Testis (tissue), 3 donors: ENCODE results near the gene E2F1. TPM values are rescaled to one million over a fixed set of nuclear protein-coding genes. Genes with fewer than 3 reads are reported as not detected.

Experiments
- DNase-seq: peaks from one replicate; pipeline ENCODE4 v3.0.0-alpha.2; 2019
- H3K27ac ChIP-seq, 2 donors: fragments of 200-600 bp; sonication (generic); one replicate each; pipeline ENCODE4 v1.5.1; 2019
- H3K27me3 ChIP-seq: fragments of 200-600 bp; sonication (generic); one replicate; pipeline ENCODE4 v1.5.1; 2019
- H3K36me3 ChIP-seq: fragments of 200-600 bp; sonication (generic); one replicate; pipeline ENCODE4 v1.5.1; 2017; ENCODE audit warnings: low read depth; ENCODE audit errors: missing control alignments
- H3K4me1 ChIP-seq: fragments of 200-600 bp; sonication (generic); one replicate; pipeline ENCODE4 v1.5.1; 2019
- H3K4me3 ChIP-seq, 2 donors: fragments of 200-600 bp; sonication (generic); one replicate each; pipeline ENCODE4 v1.5.1; 2017 to 2019
- H3K9me3 ChIP-seq: fragments of 200-600 bp; sonication (generic); one replicate; pipeline ENCODE4 v1.5.1; 2017
- POLR2A ChIP-seq: fragments of 450-650 bp; IDR thresholded peaks from one replicate; pipeline ENCODE4 v1.6.1; 2017; ENCODE audit warnings: antibody characterized with exemption, mild to moderate bottlenecking, moderate library complexity
- WGBS, 2 donors: methylation state at CpG; one replicate each; pipeline ENCODE4 v1.1.5; 2018; 5-methylcytosine and 5-hydroxymethylcytosine counted together
- intact Hi-C: fragments of 100-400 bp; cut with DNase I; formaldehyde crosslinking; loops from one replicate; pipeline ENCODE4 v1.15.1; 2023; ENCODE audit warnings: low total_unique reads
- polyA plus RNA-seq: library from polyadenylated mRNA; stranded (reverse); fragments of 350-450 nt; fragmentation: Illumina TruSeq; extraction: RNeasy Lipid Tissue Mini Kit (QIAGEN cat#74804); gene quantifications from one replicate; pipeline ENCODE4 v1.2.3, GENCODE V29; 2014; ENCODE audit warnings: low read depth, low replicate concordance; ENCODE audit not compliant: insufficient read depth
- total RNA-seq, 2 donors: library from RNA; depleted of rRNA; stranded (reverse); fragments of >200 nt; gene quantifications; one replicate each; pipeline ENCODE4 v1.2.3, GENCODE V29; 2016
- TF ChIP-seq, protein P1 (sequence below), 3 experiments: fragments of 450-650 bp in 2 of 3; fragments of 200-600 bp in 1 of 3; sonication (generic) in 1 of 3; IDR thresholded peaks; one replicate each; pipeline ENCODE4 v1.5.1; 2016 to 2019; ENCODE audit warnings: antibody characterized with exemption in 3 of 3, mild to moderate bottlenecking in 2 of 3, moderate library complexity in 1 of 3

Gene E2F1
- total and polyA plus RNA-seq, 3 donors from 2014 or later = 16.9 to 22.8 (median 19.9) TPM

DNA sequence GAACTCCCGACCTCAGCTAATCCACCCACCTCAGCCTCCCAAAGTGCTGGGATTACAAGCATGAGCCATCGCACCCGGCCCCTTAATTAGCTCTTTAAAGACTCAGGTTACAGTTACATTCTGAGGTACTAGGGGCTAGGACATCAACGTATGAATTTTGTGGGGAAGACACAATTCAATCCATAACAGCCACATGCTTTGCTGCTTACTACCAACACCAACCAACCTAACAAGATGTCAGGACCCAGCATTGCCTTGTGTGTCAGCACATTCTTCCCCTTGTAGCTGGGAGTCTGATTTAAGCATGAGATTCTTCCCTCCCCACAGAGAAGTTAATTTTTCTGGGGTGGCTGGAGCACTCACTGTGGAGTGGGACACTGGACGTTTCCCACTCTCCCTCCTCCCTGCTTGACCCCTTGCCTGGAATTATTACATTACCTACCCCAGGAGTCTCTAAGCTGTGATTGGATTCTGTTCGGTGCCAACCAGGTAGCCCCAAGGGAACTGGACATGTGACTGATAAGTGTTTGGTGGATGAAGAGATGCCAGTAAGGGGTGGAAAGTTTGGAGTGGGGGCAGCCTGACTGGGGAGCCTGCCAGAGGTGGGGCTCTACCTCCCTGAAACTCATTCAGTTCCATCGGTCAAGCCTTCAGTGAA, 39.6 kb upstream of the E2F1 start:
- Histone ChIP-seq H3K4me1 (no peaks in the 10 kb centered on the region), H3K4me3 (no peak overlapping the region), H3K27me3 (no peaks in the 10 kb centered on the region), H3K27ac (no peak overlapping the region), H3K36me3 (no peaks in the 10 kb centered on the region), H3K9me3 (no peaks in the 10 kb centered on the region)
- intact Hi-C loops = no loop called here
- WGBS, 2 donors = 71 to 77% methylated on average over 7 of the region's 7 CpGs
- DNase-seq = no peak
- TF ChIP-seq, protein P1, sequence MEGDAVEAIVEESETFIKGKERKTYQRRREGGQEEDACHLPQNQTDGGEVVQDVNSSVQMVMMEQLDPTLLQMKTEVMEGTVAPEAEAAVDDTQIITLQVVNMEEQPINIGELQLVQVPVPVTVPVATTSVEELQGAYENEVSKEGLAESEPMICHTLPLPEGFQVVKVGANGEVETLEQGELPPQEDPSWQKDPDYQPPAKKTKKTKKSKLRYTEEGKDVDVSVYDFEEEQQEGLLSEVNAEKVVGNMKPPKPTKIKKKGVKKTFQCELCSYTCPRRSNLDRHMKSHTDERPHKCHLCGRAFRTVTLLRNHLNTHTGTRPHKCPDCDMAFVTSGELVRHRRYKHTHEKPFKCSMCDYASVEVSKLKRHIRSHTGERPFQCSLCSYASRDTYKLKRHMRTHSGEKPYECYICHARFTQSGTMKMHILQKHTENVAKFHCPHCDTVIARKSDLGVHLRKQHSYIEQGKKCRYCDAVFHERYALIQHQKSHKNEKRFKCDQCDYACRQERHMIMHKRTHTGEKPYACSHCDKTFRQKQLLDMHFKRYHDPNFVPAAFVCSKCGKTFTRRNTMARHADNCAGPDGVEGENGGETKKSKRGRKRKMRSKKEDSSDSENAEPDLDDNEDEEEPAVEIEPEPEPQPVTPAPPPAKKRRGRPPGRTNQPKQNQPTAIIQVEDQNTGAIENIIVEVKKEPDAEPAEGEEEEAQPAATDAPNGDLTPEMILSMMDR (IDR thresholded peaks at IDR 0.05) = no peak
- TF ChIP-seq POLR2A = no peak

GRCh38 chr20:33724439-33725094, 38.4 kb upstream of the E2F1 start:
- DNase-seq = no peak
- WGBS, 2 donors = 86 to 92% methylated on average over 14 of the region's 14 CpGs

GRCh38 chr20:33721391-33722140, 35.4 kb upstream of the E2F1 start:
- intact Hi-C loops = no loop called here
- no peaks in the 10 kb centered on the region for H3K36me3 ChIP-seq
- no peaks in the 10 kb centered on the region for H3K27me3 ChIP-seq
- H3K4me1 ChIP-seq = peaks cover 8% of the 10 kb centered on the region
- no peak overlapping the region for H3K27ac ChIP-seq
- TF ChIP-seq, protein P1 (IDR thresholded peaks at IDR 0.05) = no peak
- no peak for TF ChIP-seq POLR2A
- no peaks in the 10 kb centered on the region for H3K9me3 ChIP-seq
- WGBS, 2 donors = 89 to 92% methylated on average over 11 of the region's 11 CpGs
- no peak overlapping the region for H3K4me3 ChIP-seq
- DNase-seq = no peak

More at GRCh38 chr20:33724439-33725094, 38.4 kb upstream of the E2F1 start:
- H3K4me1 ChIP-seq = peaks cover 2% of the 10 kb centered on the region
- H3K27me3 ChIP-seq = no peaks in the 10 kb centered on the region
- H3K36me3 ChIP-seq = no peaks in the 10 kb centered on the region
- H3K4me3 ChIP-seq = no peak overlapping the region
- H3K9me3 ChIP-seq = no peaks in the 10 kb centered on the region
- no peak overlapping the region for H3K27ac ChIP-seq
- TF ChIP-seq, protein P1 (IDR thresholded peaks at IDR 0.05) = no peak
- no peak for TF ChIP-seq POLR2A
- intact Hi-C loops = no loop called here

DNA sequence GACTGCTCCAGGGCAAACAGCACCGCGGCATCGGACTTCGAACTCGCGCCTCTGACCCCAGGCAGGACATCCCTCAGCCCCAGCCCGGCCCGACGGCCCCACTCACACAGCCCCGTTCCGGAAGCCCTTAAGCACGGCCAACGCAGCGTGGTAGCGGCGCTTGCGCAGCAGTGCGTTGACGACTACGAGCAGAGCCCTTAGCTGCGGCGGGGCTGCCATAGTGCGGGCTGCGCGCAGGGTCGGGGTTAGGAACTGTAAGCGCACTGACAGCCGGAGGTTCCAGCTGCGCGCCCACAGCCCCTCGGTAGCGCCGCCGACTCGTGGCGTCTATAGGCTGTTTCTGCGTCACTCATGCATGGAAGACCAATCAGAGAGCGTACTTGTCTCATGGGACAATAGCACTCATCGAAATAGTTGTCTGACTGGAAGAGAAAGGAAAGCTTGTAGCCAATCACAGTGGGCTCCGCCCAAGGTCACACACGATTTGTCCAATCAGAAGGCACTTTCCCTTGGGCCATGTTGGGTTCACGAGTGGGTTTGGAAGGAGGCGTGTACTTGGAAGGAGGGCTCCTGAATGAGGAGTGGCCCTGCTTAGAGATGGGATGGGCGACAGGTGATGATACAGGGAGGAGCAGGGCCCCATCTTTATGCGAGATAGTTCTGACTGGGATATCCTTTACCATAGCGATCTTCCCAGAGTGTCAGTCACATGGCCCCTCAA, 34.0 kb upstream of the E2F1 start, which contains the start of gene PXMP4:
Gene PXMP4, minus strand, starts transcription at position 322 of the 721 bp plus-strand sequence. Its CDS starts 103 bp downstream, at position 219.
- DNase-seq = peak; percentile 97
- Histone ChIP-seq H3K9me3 (no peaks in the 10 kb centered on the region), H3K4me3 (peak within 1 kb of the TSS; percentile 72 to 73), H3K27ac (peak within 1 kb of the TSS in 1 of 2 donors; percentile 79), H3K36me3 (no peaks in the 10 kb centered on the region), H3K4me1 (peaks cover 8% of the 10 kb centered on the region), H3K27me3 (no peaks in the 10 kb centered on the region)
- intact Hi-C loops = no loop called here
- TF ChIP-seq, protein P1 (IDR thresholded peaks at IDR 0.05) = no peak
- no peak for TF ChIP-seq POLR2A
- 2 to 7% methylated on average over 9 to 46 of the region's 46 CpGs for WGBS, 2 donors
